Right lung (tissue), 5 donors: ENCODE data around the gene NAA10. TPM values are rescaled to one million over a fixed set of nuclear protein-coding genes. Genes with fewer than 3 reads are reported as not detected.

Experiments
- DNase-seq, 2 donors: peaks; one replicate each; pipeline ENCODE4 v3.0.0-alpha.2; 2013
- polyA plus RNA-seq, 5 donors: library from polyadenylated mRNA; unstranded; fragments of 120-200 nt; gene quantifications; one replicate each; pipeline versions ENCODE4 v1.2.1 to v1.2.3, GENCODE V29; 2013; ENCODE audit warnings: inconsistent platforms in 1 of 5, low replicate concordance in 1 of 5; ENCODE audit not compliant: insufficient read length in 5 of 5, insufficient read depth in 1 of 5

The NAA10 gene
- polyA plus RNA-seq, 5 donors, result 48.0 to 85.6 (median 53.5) TPM

GRCh38 chrX:153930011-153930910 lies 4.6 kb downstream of the NAA10 start:
- no peak for DNase-seq

- no peak for DNase-seq
These were observed 5.3 kb downstream of the NAA10 start for GRCh38 chrX:153929576-153929975.

DNA sequence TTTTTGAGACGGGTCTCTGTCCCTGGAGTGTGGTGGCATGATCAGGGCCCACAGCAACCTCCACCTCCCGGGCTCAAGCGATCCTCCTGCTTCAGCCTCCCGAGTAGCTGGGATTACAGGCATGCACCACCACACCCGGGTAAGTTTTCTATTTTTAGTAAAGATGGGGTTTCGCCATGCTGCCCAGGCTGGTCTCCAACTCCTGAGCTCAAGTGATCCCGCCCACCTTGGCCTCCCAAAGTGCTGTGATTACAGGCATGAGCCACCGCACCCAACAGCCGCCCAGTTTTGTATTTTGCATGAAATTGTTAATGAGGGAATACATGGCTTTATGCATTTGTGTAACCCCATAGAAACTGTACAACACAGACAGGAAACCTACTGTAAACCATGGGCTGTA lies 6.0 kb downstream of the NAA10 start:
- no peak for DNase-seq

DNA sequence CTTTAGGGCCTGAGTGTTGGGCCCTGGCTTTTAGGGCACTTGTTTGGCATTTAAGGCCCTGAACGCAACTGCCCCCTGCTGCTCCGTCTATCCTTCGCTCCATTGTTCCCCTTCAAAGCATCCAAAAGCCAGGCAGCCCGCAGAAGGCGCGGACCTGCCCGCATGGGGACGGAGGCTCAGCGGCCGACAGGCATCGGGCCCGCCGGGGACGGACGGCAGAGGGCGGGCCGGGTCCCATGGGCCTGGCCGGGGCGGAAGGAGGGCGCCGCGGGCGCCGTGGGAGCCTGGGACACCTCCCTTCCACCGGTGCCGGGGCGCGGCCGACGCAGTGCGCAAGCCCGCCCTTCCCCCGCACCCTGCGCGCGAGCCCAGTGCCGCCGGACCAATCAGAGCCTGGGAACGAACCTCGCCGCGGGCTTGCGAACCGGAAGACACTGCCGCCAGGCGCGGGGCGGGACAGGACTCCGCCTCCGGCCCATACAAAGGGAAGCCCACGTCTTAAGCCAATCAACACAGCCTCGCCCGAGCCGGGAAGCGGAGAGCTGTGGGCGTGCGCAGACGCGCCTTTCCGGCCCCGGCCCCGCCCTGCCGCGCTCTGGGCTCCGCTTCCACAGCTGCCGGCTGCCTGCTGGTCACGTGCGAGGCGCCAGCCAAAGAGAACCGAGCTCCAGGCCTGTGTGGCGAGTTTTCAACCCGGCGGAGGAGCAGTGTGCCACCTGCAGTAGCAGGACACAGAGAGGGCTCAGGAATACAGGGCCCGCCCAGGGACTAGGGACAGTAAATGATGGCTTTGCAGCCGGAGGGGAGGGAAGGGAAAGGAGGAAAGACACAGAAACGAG lies 6.7 kb downstream of the NAA10 start:
- DNase-seq, result peak; percentile 96 to 97

GRCh38 chrX:153927672-153927921 lies 7.2 kb downstream of the NAA10 start:
- no peak for DNase-seq

GRCh38 chrX:153926858-153927671 lies 7.8 kb downstream of the NAA10 start:
- no peak for DNase-seq

- no peak for DNase-seq
These were observed 8.3 kb downstream of the NAA10 start for GRCh38 chrX:153926552-153926857.

DNA sequence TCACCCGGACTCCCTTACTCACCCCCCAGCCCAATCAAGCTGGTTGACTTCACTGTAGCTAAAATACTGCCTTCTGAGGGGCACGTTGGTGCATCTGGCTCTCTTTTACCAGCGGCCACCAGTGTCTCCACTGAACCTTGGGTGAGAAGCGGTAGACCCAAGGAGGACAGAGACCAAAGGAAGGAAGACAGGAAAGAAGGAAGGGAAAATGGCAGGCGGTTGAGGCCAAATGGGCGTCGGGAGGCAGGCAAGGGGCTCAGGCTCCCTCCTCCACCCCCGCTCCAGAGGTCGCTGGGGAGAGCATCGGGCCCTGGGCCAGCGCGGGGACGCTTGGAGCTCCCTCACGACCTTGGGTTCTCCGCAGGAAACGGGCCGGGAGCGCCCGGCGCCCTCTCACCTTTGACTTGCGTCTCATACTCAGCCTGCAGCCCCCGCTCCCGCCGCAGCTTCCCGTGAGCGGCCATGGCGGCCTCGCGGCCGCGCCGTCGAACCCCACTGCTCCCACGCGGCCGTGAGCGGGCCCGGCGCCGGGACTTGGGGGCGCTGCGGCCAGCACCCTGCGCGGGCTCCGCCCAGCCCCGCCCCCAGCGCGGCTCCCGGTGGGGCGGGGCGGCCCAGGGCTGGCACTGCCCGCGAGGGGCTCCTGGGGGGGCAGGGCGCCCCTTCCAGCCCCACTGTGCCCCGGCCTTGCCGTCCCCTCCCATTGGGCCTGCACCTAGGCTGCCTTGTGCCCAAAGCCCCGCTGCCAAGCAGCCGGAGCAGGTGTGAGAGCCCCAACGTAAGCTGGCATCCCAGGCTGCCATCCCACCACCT lies 8.9 kb downstream of the NAA10 start, which contains the start of gene ARHGAP4:
TSS of gene ARHGAP4 (minus strand) at position 526 of the 813 bp plus-strand sequence. CDS start at position 464, 62 bp downstream.
- DNase-seq, result no peak

- DNase-seq, result no peak
These were observed 9.5 kb downstream of the NAA10 start for GRCh38 chrX:153925387-153925738.

DNA sequence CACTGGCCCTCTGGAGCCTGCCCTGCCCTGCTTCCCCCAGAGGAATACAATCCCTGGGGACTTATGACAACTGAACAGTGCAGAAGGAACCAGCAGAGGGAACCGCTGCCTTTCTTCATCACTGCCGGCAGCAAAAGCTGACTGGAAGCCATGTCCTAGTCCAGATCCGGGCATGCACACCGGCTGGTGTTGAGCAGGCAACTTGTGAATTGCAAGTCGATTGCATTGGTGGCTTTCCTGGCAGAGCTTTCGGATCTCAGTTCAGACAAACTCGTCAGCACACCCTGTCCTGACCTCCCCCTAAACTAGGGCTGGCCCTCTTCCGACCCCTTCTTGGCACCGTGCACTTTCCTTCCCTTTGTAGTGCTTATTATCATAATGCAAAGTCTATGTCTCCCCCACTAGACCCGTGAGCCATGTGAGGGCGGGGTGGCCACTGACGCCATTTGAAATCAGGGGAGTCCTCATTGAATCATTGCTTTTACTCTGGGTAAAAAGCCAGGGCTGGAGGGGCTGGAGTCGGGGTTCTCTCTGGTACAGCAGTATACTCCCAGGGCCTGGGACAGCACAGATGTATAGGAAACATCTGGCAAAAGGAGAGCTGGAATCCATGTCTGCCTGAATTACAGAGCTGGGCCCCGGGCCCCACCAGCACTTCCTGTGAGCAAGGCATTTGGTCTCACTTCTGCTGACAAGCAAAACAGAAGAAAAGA lies 10.5 kb downstream of the NAA10 start:
- DNase-seq, result no peak

DNA sequence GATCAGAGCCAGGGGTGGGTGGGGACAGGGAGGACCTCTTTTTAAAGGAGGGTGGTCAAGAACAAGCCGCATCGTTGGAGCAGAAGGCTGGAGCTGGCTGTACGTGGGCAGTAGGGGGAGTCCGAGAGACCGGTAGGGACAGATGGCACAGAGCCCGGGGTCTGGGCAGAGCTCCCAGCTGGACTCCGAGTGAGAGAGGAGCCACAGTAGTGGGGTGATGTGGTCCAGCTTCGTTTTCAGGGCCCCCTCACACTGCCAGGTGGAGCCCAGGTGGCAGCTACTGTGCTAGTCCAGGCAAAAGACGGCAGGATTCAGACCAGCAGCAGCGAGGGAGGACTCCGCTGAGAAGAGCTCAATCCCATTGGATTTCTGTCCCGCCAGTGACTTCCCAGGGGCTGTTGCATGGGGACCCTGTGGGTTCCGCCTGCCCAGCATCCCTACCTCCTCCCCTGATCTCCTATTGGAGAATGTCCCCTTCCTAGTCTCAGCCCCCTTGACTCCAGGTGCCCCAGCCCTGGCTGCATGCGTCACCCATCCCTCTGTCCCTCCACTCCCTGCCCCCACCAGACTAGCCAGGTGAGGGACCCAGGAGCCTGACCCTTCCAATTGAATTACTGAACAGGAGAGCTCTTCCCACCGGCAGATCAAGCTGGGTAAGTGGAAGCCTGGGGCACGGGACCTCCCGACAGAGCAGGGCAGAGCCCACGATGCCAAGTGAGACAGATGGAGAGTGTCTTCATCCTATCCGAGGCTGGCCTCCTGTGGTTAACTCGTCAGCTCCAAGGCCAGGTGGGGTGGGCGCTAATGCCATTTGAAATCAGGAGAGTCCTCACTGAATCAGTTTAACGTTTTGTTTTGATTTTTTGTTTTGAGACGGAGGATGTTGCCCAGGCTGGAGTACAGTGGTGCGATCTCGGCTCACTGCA lies 11.6 kb downstream of the NAA10 start:
- DNase-seq, result peak; percentile 50 to 51

- DNase-seq, result no peak
These were observed 13.1 kb downstream of the NAA10 start for GRCh38 chrX:153921511-153922446.

GRCh38 chrX:153921070-153921469 lies 13.8 kb downstream of the NAA10 start:
- no peak for DNase-seq

DNA sequence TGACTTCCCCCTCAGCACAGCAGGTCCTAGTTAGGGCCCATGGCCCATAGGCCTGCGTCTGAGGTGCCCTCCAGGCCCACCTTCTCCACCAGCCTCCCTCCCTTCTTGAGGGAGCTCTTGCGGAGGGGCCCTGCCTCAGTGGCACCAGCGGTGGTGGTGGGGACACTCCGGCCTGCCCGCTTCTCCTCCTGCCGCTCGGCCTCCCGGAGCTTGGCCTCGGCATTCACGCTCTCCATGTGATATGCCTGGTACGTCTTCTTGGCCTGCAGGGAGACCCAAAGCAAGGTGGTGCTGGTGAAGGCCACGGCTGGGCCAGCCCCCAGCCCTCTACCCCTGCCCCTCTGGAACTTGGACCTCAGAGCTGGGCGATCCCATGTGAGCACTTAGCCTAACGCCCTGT lies 14.3 kb downstream of the NAA10 start:
- no peak for DNase-seq

DNA sequence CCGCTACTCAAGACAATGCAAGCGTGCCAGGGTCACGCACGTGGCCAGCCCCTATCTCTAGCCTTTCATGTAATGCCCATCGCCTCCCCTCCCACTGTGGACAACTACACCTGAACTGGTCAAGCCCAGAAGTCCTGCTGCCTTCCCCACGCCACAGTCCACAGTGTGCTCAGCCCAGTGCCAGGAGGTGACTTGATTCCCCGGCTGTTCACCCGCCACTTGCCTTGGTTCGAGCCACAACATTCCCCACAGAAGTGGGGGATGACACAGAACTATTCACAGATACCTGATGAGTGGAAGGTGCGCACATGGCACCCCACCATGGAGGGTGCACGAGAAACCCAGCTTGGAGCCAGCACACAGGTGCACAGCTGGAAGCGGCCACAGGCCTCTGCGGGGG lies 15.6 kb downstream of the NAA10 start:
- no peak for DNase-seq

GRCh38 chrX:153917869-153918268 lies 17.0 kb downstream of the NAA10 start:
- no peak for DNase-seq

- DNase-seq, result no peak
These were observed 21.1 kb downstream of the NAA10 start for GRCh38 chrX:153913701-153914100.

DNA sequence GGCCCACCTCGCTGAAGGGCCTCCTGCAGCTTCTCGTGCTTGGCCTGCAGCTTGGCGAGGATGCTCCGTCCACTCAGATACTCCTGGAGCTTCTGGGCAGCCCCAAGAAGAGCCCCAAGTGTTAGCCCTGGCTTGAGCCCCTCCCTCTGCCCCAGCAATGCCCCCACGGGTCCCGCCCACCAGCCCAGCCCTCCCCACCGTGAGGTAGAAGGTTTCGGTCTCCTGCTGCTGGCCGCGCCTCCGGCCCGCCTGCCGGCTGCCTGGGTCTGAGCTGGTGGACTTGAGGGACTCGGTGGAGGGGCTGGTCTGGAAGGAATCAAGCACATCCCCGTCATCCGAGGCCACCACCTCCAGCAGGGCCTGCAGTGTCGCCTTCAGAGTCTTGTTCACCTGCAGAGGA lies 21.6 kb downstream of the NAA10 start:
- DNase-seq, result no peak

- no peak for DNase-seq
These were observed 23.0 kb downstream of the NAA10 start for GRCh38 chrX:153911798-153912197.
